RPMI8226 (cell line): ENCODE data around the gene PIP5K1B.
"Not testable (repeated sequence)": the region's sequence is repeated elsewhere in the genome, so short reads cannot be mapped to it uniquely, and the experiment has no call there.

ENCODE experiments used
- DNase-seq: peaks from one replicate; pipeline ENCODE4 v3.0.0-alpha.2; 2015

PIP5K1B gene

GRCh38 chr9:68704814-68705530 is at the start of gene PIP5K1B:
TSS of gene PIP5K1B (plus strand) at chr9:68705240. CDS start at chr9:68822615, 117,375 bp downstream.
- DNase-seq: peak; percentile 84

- no peak for DNase-seq
Measured at GRCh38 chr9:68664036-68664435, 41.0 kb upstream of the PIP5K1B start.

- DNase-seq: no peak
Measured at GRCh38 chr9:68668127-68668526, 36.9 kb upstream of the PIP5K1B start.

GRCh38 chr9:68669218-68669617 is 35.8 kb upstream of the PIP5K1B start:
- DNase-seq: no peak

- DNase-seq: no peak
Measured at GRCh38 chr9:68672215-68672614, 32.8 kb upstream of the PIP5K1B start.

- DNase-seq: no peak
Measured at GRCh38 chr9:68672625-68673024, 32.4 kb upstream of the PIP5K1B start.

- peak; percentile 42 for DNase-seq
Measured at GRCh38 chr9:68678430-68678829, 26.6 kb upstream of the PIP5K1B start.

- no peak for DNase-seq
Measured at GRCh38 chr9:68683433-68683832, 21.6 kb upstream of the PIP5K1B start.

- DNase-seq: no peak
Measured at GRCh38 chr9:68685213-68685612, 19.8 kb upstream of the PIP5K1B start.

- peak; percentile 69 for DNase-seq
Measured at GRCh38 chr9:68685770-68686169, 19.3 kb upstream of the PIP5K1B start.

GRCh38 chr9:68690088-68690487 is 15.0 kb upstream of the PIP5K1B start:
- DNase-seq: no peak

- no peak for DNase-seq
Measured at GRCh38 chr9:68692519-68692918, 12.5 kb upstream of the PIP5K1B start.

- no peak for DNase-seq
Measured at GRCh38 chr9:68694125-68694524, 10.9 kb upstream of the PIP5K1B start.

- no peak for DNase-seq
Measured at GRCh38 chr9:68697851-68698250, 7.2 kb upstream of the PIP5K1B start.

GRCh38 chr9:68698943-68699509 is 6.0 kb upstream of the PIP5K1B start:
- no peak for DNase-seq

GRCh38 chr9:68699625-68700024 is 5.4 kb upstream of the PIP5K1B start:
- not testable (repeated sequence) for DNase-seq

GRCh38 chr9:68702493-68702892 is 2.5 kb upstream of the PIP5K1B start:
- no peak for DNase-seq

- no peak for DNase-seq
Measured at GRCh38 chr9:68703672-68704071, 1.4 kb upstream of the PIP5K1B start.

- DNase-seq: no peak
Measured at GRCh38 chr9:68704498-68704813, 584 bp upstream of the PIP5K1B start.

- no peak for DNase-seq
Measured at GRCh38 chr9:68705531-68706362, 707 bp downstream of the PIP5K1B start.

- DNase-seq: no peak
Measured at GRCh38 chr9:68706363-68707201, 1.5 kb downstream of the PIP5K1B start.

GRCh38 chr9:68707801-68708488 is 2.9 kb downstream of the PIP5K1B start:
- no peak for DNase-seq
